Calu3 (cell line): ENCODE data around the gene CPHXL2. TPM values are rescaled to one million over a fixed set of nuclear protein-coding genes. Genes with fewer than 3 reads are reported as not detected.

ENCODE experiments used
- BruUV-seq: library from RNA; stranded (reverse); fragments of 400-500 nt; replicated peaks from 2 replicates; lab custom pipeline; 2021; lab: Mats Ljungman, UMichigan
- CTCF ChIA-PET: fragments of 300-600 bp; sonication (Branson Sonifier 250); formaldehyde crosslinking; loops from one replicate; lab custom pipeline; 2022; ENCODE audit warnings: antibody characterized with exemption; lab: Charles Lee
- DNase-seq: peaks from one replicate; pipeline ENCODE4 v3.0.0; 2022
- H3K27ac Mint-ChIP-seq: one replicate; pipeline ENCODE4 v1.8.0; 2022; ENCODE audit warnings: mixed read lengths; ENCODE audit not compliant: unreplicated experiment
- H3K27me3 Mint-ChIP-seq: one replicate; pipeline ENCODE4 v1.8.0; 2022; ENCODE audit warnings: mixed read lengths; ENCODE audit not compliant: unreplicated experiment
- H3K36me3 Mint-ChIP-seq: one replicate; pipeline ENCODE4 v1.8.0; 2022; ENCODE audit warnings: mild to moderate bottlenecking, moderate library complexity, mixed read lengths; ENCODE audit not compliant: insufficient read depth, unreplicated experiment
- H3K4me1 Mint-ChIP-seq: one replicate; pipeline ENCODE4 v1.8.0; 2022; ENCODE audit warnings: mild to moderate bottlenecking, low read depth, mixed read lengths; ENCODE audit not compliant: unreplicated experiment
- H3K4me3 Mint-ChIP-seq: one replicate; pipeline ENCODE4 v1.8.0; 2022; ENCODE audit warnings: mild to moderate bottlenecking, low read depth, moderate library complexity, mixed read lengths; ENCODE audit not compliant: unreplicated experiment
- H3K9me3 Mint-ChIP-seq: one replicate; pipeline ENCODE4 v1.8.0; 2022; ENCODE audit warnings: low read depth, mixed read lengths; ENCODE audit not compliant: unreplicated experiment
- CTCF ChIP-seq: fragments of 200-600 bp; IDR thresholded peaks from one replicate; pipeline ENCODE4 v1.8.0; 2022; ENCODE audit warnings: antibody characterized with exemption; ENCODE audit not compliant: unreplicated experiment
- intact Hi-C: fragments of 100-400 bp; cut with micrococcal nuclease; formaldehyde crosslinking; loops from one replicate; pipeline ENCODE4 v1.10.0; 2022; ENCODE audit not compliant: unreplicated experiment
- total RNA-seq: library from RNA; stranded (reverse); gene quantifications from 2 replicates; pipeline ENCODE4 v1.2.3, GENCODE V29; 2022

CPHXL2 gene
- total RNA-seq, 1 experiment from 2014 or later: not detected

- Mint-ChIP-seq H3K4me3 (no peak overlapping the region), H3K9me3 (no peaks in the 10 kb centered on the region), H3K4me1 (no peaks in the 10 kb centered on the region), H3K27me3 (no peaks in the 10 kb centered on the region), H3K27ac (no peak overlapping the region), H3K36me3 (peaks cover 62% of the 10 kb centered on the region)
- no peak for TF ChIP-seq CTCF
- CTCF ChIA-PET: interaction anchor here (0.7 kb wide), 1 partner anchor 1194 kb away, joined by 5 read pairs; no protein-coding TSS in a partner anchor
- intact Hi-C loops: no loop called here
- no peak for DNase-seq
- BruUV-seq: no TSS peak
Observed at GRCh38 chr16:75632857-75633256, 44.0 kb downstream of the CPHXL2 start.

GRCh38 chr16:75630052-75630451 is 46.8 kb downstream of the CPHXL2 start:
- intact Hi-C loops: no loop called here
- no TSS peak for BruUV-seq
- H3K36me3 Mint-ChIP-seq: peaks cover 63% of the 10 kb centered on the region
- CTCF ChIA-PET: interaction anchor here (1.2 kb wide), 1 partner anchor 12 kb away, joined by 3 read pairs; no protein-coding TSS in a partner anchor
- no peak overlapping the region for H3K27ac Mint-ChIP-seq
- no peak for DNase-seq
- H3K4me1 Mint-ChIP-seq: peaks cover 10% of the 10 kb centered on the region
- no peak overlapping the region for H3K4me3 Mint-ChIP-seq
- no peaks in the 10 kb centered on the region for H3K9me3 Mint-ChIP-seq
- no peak for TF ChIP-seq CTCF
- no peaks in the 10 kb centered on the region for H3K27me3 Mint-ChIP-seq

- Mint-ChIP-seq H3K4me1 (peaks cover 16% of the 10 kb centered on the region), H3K4me3 (no peak overlapping the region), H3K9me3 (no peaks in the 10 kb centered on the region), H3K36me3 (peaks cover 68% of the 10 kb centered on the region), H3K27me3 (no peaks in the 10 kb centered on the region), H3K27ac (no peak overlapping the region)
- no peak for TF ChIP-seq CTCF
- DNase-seq: no peak
- BruUV-seq: no TSS peak
- intact Hi-C loops: no loop called here
- CTCF ChIA-PET: interaction anchor here (1.2 kb wide), 1 partner anchor 11 kb away, joined by 3 read pairs; no protein-coding TSS in a partner anchor
Observed at GRCh38 chr16:75629132-75629531, 47.7 kb downstream of the CPHXL2 start.

- no peaks in the 10 kb centered on the region for H3K9me3 Mint-ChIP-seq
- H3K4me1 Mint-ChIP-seq: peaks cover 16% of the 10 kb centered on the region
- no peak for DNase-seq
- H3K36me3 Mint-ChIP-seq: peaks cover 64% of the 10 kb centered on the region
- intact Hi-C loops: no loop called here
- CTCF ChIA-PET: interaction anchor here (0.5 kb wide), 1 partner anchor 11 kb away, joined by 7 read pairs; no protein-coding TSS in a partner anchor
- H3K4me3 Mint-ChIP-seq: no peak overlapping the region
- no peak for TF ChIP-seq CTCF
- no peak overlapping the region for H3K27ac Mint-ChIP-seq
- no TSS peak for BruUV-seq
- H3K27me3 Mint-ChIP-seq: no peaks in the 10 kb centered on the region
Observed at GRCh38 chr16:75628351-75628750, 48.5 kb downstream of the CPHXL2 start.
